Skin epidermis (tissue), 12 donors: ENCODE data around the gene ELOVL3.

ENCODE experiments used
- H3K27ac ChIP-seq, 21 experiments: fragments of 200-600 bp; sonication (generic) in 11 of 21; one replicate each; pipeline ENCODE4 v1.5.0; 2020; ENCODE audit warnings: mild to moderate bottlenecking in 3 of 21, inconsistent platforms in 2 of 21, moderate library complexity in 2 of 21
- H3K4me3 ChIP-seq, 7 experiments: fragments of 200-600 bp; sonication (generic) in 2 of 7; one replicate each; pipeline ENCODE4 v1.5.0; 2020; ENCODE audit warnings: inconsistent platforms in 2 of 7, mild to moderate bottlenecking in 2 of 7, moderate library complexity in 1 of 7

The ELOVL3 gene

DNA sequence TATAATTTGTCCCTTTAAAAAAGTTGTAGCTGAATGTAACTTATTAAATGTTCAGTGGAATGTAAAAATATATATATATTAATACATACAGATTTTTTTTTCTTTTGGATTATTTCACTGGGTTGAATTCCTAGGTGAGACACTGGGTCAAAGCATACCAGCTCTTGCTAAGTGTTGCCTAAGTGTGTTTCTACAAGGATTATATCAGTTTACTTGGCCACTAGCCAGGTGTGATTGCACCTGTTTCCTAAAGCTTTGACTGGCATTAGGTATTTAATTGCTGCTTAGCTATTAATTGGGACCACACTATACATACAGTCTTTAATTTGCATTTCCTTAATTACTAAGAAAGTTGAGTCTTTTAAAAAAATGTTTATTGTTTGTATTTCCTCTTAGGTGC is 5.5 kb upstream of the ELOVL3 start:
- no peak overlapping the region for H3K4me3 ChIP-seq
- H3K27ac ChIP-seq = no peak overlapping the region

GRCh38 chr10:102222797-102223196 is 3.3 kb upstream of the ELOVL3 start:
- no peak overlapping the region for H3K4me3 ChIP-seq
- H3K27ac ChIP-seq = no peak overlapping the region

DNA sequence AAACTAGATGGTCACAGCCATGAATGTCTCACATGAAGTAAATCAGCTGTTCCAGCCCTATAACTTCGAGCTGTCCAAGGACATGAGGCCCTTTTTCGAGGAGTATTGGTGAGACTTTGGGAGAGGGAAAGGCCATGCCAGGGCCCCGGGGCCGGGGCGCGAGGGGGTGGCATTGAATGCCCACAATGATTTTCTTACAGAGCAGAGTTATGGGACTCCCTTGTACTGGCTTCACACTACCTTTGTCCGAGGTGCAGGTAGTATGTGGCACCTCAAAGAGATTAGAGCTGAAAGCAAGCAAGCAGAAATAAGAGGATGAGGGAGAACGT is 407 bp downstream of the ELOVL3 start:
- peak overlapping the region in 5 of 7 experiments; percentile 7 to 35 (median 14) for H3K4me3 ChIP-seq
- peak overlapping the region in 3 of 21 experiments; percentile 4 to 72 (median 55) for H3K27ac ChIP-seq

- H3K27ac ChIP-seq = no peak overlapping the region
- H3K4me3 ChIP-seq = no peak overlapping the region
Measured at GRCh38 chr10:102227050-102227449, 951 bp downstream of the ELOVL3 start.

DNA sequence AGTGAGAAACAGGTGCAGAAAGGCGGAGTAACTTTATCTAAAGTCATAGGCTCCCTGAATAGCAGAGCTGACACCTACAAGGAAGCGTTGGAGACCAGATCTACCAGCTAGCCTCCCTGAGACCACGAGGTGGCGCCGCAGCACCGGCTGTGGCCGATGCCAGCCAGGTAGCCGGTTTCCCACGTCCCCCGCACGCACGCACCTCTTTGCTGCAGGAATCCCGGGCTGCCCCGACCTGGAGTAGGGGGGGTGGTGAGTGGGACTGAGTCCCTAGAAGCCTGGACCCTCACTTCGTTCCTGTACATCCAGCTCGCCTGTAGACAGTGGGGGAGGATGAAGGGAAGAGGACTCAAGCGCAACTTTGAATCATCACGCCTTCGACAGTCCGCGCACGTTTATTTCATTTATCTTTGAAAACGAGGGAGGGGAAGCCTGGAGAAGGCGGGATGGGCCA is 3.7 kb downstream of the ELOVL3 start:
- Histone ChIP-seq H3K27ac (peak overlapping the region in 1 of 21 experiments; percentile 0), H3K4me3 (peak overlapping the region; percentile 25 to 52 (median 41))

DNA sequence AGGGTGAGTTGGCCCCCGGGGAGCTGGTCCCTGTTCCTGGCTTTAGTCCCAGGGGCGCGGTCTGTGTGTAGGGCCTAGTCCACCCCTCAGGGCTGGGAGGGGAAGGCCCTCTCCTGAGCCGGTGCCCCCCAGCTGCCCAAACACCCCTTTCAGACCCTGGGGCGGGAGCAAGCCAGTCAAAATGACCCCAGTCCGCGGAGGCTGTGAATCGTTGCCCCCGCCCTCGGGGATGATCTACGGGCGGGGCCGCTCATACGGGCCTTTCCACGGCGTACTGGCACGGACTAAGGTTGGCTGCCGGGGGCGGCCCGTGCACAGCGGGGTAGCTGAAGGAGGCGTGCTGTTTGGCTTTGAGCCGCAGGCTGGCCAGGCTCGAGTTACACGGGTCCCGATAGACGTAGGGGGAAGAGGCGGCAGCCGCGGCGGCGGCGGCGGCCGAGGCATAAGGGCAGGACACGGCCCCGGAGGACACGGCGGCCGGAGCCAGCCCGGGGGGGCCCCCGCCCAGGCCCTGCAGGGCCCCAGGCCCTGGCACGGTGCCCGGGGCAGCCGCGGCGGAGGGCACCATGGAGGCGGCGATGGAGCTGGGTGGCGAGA is 4.3 kb downstream of the ELOVL3 start:
- peak overlapping the region in 1 of 21 experiments; percentile 0 for H3K27ac ChIP-seq

GRCh38 chr10:102230861-102231356 is 4.8 kb downstream of the ELOVL3 start:
- Histone ChIP-seq H3K4me3 (peak overlapping the region; percentile 25 to 52 (median 41)), H3K27ac (peak overlapping the region in 1 of 21 experiments; percentile 0)

More for the DNA sequence above, 4.3 kb downstream of the ELOVL3 start:
- peak overlapping the region; percentile 25 to 52 (median 41) for H3K4me3 ChIP-seq

GRCh38 chr10:102231357-102232318 is 5.5 kb downstream of the ELOVL3 start:
- no peak overlapping the region for H3K27ac ChIP-seq

GRCh38 chr10:102233997-102234396 is 7.9 kb downstream of the ELOVL3 start:
- Histone ChIP-seq H3K27ac (no peak overlapping the region), H3K4me3 (no peak overlapping the region)

More at GRCh38 chr10:102231357-102232318, 5.5 kb downstream of the ELOVL3 start:
- H3K4me3 ChIP-seq = peak overlapping the region; percentile 25 to 52 (median 41)

GRCh38 chr10:102234888-102235597 is 8.9 kb downstream of the ELOVL3 start:
- H3K27ac ChIP-seq = no peak overlapping the region
- no peak overlapping the region for H3K4me3 ChIP-seq

GRCh38 chr10:102235598-102235920 is 9.5 kb downstream of the ELOVL3 start:
- Histone ChIP-seq H3K4me3 (no peak overlapping the region), H3K27ac (no peak overlapping the region)

DNA sequence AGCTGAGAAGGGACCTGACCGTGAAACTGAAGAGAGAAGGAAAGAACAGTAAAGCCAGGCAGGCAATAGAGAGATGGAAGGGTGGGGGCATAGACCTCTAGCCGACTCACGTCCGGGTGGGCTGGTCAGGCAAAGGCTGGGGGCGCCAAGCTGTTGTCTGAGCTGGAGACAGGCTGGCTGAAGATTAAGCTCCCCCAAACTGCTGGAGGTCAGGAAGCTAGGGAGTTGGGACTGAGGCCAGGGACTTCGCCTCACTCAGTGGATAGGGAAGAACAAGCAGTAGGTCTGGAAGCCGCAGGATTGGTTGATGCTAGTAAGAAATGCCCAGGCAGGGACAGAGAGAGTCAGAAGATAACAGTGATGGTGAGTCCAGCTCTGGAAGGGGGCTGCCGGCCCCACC is 9.9 kb downstream of the ELOVL3 start:
- no peak overlapping the region for H3K4me3 ChIP-seq
- no peak overlapping the region for H3K27ac ChIP-seq

GRCh38 chr10:102237711-102238252 is 11.7 kb downstream of the ELOVL3 start:
- no peak overlapping the region for H3K27ac ChIP-seq
- no peak overlapping the region for H3K4me3 ChIP-seq

- H3K4me3 ChIP-seq = peak overlapping the region; percentile 26 to 54 (median 45)
- no peak overlapping the region for H3K27ac ChIP-seq
Measured at GRCh38 chr10:102240467-102241031, 14.4 kb downstream of the ELOVL3 start.

- H3K27ac ChIP-seq = no peak overlapping the region
Measured at GRCh38 chr10:102241032-102241443, 14.9 kb downstream of the ELOVL3 start.

GRCh38 chr10:102241444-102242117 is 15.5 kb downstream of the ELOVL3 start, which contains the start of gene PITX3:
PITX3 (minus strand) TSS chr10:102241512; CDS start chr10:102232080, 9,432 bp downstream.
- Histone ChIP-seq H3K4me3 (peak within 1 kb of the TSS; percentile 26 to 54 (median 45)), H3K27ac (peak within 1 kb of the TSS in 2 of 21 experiments; percentile 43 to 65)

More at GRCh38 chr10:102241032-102241443, 14.9 kb downstream of the ELOVL3 start:
- peak overlapping the region; percentile 26 to 54 (median 45) for H3K4me3 ChIP-seq

- Histone ChIP-seq H3K27ac (peak overlapping the region in 2 of 21 experiments; percentile 43 to 65), H3K4me3 (peak overlapping the region; percentile 26 to 54 (median 45))
Measured at GRCh38 chr10:102242118-102242485, 16.0 kb downstream of the ELOVL3 start.

DNA sequence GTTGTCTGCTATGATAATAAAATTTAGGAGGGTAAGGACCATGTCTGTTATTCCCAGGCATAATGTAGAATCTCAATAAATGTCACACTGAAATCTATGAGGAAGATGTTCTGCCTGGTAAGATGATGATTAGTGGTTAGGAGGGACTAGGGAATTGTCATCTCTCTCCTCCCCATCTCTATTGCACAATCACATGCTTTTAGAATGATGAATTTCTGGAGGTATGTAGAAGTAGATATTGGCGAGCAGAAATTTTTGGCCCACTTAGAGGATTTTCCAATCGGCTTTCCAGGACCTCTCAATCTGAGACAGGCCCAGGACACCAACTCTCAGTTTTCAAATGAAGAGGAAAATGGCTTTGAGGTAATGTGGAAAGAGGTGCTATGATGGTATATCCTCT is 17.2 kb downstream of the ELOVL3 start:
- Histone ChIP-seq H3K27ac (no peak overlapping the region), H3K4me3 (no peak overlapping the region)
